NCI-H2227 (cell line): Measurements from ENCODE around the gene SYT2.
A peak's percentile ranks its signal among the peaks of the same experiment; 100 is the strongest.
"Not testable (repeated sequence)": the region's sequence is repeated elsewhere in the genome, so short reads cannot be mapped to it uniquely, and the experiment has no call there.

Source experiments
- DNase-seq: peaks from one replicate; lab custom pipeline; 2025; ENCODE audit not compliant: unreplicated experiment; lab: John Stamatoyannopoulos, UW

The SYT2 gene

DNA sequence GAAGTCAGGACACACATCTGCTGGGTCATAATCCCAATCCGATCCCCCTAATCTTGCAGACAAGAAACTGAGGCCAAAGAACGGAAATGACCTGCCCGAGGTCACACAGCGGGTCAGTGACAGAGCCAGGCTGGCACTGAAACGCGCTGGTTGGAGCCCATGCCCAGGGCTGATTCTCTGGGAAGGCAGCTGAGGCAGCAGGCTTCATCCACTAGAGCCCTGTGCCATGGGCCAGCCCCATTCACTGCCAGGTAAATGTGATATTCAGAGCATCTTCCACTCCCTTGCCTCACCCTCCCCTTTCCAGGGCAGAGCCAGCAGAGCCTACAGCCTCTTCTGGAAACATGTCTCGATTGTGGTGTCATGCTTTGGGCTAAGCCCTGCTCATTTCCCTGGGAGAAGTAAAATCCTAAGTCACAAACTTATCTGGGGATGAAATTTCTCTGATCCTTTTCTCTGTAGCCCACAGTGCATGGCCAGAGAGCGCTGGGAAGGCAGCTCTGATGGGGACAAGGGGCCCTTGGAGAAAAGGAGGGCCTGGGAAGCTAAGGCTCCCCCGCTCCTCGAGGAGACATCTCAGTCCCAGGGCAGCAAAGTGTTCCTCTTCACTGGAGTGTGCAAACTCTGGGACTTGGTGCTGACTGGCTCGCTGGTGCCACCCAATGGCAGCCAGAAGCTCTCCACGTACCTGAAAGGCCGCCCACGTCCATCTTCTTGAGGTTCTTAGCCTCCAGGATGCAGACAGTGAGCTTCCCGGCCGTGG lies 110.4 kb downstream of the SYT2 start:
- DNase-seq = peak; percentile 69

GRCh38 chr1:202597090-202597761 lies 113.0 kb downstream of the SYT2 start:
- DNase-seq = no peak

- no peak for DNase-seq
Measured at GRCh38 chr1:202596638-202597037, 113.6 kb downstream of the SYT2 start.

GRCh38 chr1:202593845-202594244 lies 116.4 kb downstream of the SYT2 start:
- DNase-seq = no peak

DNA sequence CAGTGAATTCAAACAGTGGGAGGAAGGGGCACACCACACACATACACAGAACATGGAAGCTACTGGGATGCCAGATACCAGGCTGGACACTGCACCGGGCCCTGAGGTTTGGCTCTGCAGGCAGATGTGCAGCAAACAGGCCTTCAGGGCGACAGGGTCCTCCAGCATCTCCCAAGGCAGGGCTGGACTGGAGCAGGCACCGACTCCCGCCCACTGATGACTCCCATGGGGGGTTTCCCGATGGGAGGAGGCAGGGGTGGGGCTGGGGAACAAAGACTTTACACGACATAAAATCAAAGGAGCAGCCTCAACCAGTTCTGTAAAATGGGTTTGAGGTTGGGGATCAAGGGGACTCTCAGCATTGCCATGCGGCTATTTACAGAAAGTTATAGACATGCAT lies 118.1 kb downstream of the SYT2 start:
- DNase-seq = no peak

GRCh38 chr1:202591515-202591914 lies 118.7 kb downstream of the SYT2 start:
- no peak for DNase-seq

GRCh38 chr1:202590975-202591411 lies 119.3 kb downstream of the SYT2 start:
- DNase-seq = no peak

GRCh38 chr1:202590126-202590525 lies 120.1 kb downstream of the SYT2 start:
- no peak for DNase-seq

DNA sequence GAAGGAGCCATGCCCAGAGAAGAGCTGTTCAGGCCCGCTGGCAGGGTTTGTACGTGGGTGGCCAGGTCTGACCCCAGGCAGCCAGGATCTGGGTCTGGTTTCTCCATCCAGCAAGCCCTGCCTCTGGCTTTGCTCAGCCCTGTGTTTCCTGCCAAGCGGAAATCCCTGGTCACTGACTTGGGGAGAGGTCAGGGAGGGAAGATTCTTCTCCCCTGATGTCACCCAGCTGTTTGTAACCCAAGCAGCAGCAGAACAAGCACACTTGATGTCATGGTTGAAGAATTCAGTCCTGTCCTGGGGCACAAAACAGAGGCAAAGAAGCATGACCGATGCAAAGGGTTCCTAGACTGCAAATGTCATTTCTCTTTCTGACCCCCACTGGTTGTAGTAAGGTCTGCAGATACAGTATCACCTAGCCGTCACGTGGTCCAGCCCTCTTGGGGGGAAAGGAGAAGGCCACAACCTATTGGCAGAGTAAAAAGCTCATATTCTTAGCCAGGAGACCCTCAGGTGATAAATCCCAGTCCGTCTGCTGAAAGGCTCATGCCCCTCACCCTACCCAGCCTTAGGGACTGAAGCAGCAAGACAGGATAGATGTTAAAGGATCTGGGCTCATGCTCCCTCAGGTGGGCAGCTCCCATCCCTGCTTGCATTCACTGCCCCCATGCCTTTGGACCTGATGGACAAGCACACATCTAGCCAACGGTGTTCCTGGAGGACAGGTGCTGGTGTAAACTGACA lies 120.9 kb downstream of the SYT2 start:
- no peak for DNase-seq

- no peak for DNase-seq
Measured at GRCh38 chr1:202588503-202589189, 121.6 kb downstream of the SYT2 start.

DNA sequence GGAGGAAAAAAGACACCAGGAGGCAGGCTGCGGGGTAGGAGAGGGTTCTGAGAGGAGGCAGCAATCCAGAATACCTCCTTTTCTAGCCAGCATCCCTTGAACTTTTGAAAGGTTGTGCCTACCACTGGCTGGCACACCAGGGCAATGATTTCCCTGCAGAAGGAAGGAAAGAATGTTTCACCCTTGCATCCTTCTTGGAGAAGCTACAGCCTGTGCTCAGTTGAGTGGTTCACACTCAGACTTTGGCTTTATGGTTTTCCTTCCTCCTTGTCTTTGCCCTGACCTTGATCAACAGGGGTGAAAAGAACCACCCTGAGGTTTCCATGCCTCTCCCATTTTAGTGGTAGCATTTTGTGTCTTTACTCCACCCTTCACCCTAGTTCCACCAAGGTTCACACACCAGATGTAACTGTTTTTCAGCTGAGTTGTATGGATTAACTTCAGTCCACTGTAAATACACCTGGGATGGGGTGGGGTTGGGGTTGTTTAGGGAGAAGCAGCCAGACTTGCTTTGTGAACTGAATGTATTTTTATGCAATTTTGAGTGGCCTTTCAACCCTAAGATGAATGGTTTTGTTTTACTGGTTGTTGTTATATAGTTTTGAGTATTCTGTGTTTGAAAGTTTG lies 122.3 kb downstream of the SYT2 start:
- no peak for DNase-seq

GRCh38 chr1:202586871-202587270 lies 123.4 kb downstream of the SYT2 start:
- no peak for DNase-seq

GRCh38 chr1:202586018-202586821 lies 124.0 kb downstream of the SYT2 start:
- peak; percentile 45 for DNase-seq

DNA sequence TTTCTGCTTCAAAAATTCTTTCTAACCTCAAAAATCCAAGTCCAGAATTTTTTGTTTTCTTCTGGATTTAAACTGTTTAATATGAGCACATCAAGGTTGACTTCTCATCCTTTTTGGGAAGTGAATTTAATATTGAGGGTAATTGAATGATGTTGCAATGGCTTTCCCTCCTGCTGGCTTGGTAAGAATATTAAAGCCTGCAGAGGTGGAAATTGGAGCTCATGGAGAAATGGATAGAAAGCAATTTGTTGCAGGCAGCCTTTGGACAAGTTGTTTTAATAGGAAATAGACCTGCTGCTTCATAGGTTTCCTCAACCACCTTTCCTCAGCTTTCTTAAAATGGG lies 124.7 kb downstream of the SYT2 start:
- no peak for DNase-seq

DNA sequence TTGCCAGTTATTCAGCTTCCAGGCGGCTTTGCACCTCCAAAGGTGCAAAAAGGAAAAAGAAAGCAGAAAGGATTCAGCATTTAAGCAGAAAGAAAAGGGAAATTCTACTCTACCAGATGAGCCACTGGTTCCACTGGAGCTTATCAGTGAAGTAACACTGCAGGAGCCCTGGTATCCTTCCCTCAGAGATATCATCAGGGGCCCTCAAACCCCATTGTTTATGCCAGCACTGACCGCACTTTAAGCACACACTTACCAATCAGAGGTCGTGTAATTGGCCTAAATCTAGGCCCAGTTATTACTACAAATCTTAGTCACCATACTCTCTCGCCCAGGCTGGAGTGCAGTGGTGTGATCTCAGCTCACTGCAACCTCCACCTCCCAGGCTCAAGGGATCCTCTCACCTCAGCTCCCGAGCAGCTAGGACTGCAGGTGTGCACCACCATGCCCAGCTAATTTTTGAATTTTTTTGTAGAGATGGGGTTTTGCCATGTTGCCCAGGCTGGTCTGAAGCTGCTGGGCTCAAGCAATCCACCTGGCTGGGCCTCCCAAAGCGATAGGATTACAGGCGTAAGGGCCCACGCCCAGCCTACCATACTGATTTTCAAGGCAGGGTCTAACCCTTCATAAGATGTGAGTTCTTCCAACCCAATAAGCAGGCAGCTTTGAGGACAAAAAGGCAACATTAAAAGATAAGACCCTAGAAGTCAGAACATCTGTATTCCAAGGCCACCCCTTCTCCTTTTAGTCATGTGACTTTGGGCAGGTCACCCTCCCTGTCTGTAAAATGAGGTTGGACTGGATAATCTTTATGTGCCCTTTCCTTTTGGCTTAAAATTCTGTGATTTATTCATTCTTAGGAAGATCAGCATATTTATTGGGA lies 125.3 kb downstream of the SYT2 start:
- no peak for DNase-seq

- DNase-seq = not testable (repeated sequence)
Measured at GRCh38 chr1:202582350-202582749, 127.9 kb downstream of the SYT2 start.

DNA sequence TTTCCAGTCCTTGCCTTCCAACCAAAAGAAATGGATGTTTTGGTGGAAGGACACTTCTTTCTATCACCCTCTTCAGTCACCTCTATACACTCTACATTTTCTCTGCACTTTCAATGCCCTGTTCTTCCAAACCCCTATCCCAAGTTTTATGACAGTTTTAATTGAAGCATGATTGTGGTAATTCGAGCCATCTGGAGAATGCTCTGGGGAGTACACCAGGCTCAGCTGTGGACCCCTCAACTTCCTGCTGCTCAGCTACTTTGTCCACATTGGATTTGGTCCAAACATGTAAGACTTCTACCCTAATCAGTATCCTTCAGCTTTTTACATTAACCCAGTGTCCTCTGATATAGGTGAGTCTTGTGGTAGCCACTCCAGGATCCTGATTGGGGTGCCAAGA lies 129.6 kb downstream of the SYT2 start:
- no peak for DNase-seq

DNA sequence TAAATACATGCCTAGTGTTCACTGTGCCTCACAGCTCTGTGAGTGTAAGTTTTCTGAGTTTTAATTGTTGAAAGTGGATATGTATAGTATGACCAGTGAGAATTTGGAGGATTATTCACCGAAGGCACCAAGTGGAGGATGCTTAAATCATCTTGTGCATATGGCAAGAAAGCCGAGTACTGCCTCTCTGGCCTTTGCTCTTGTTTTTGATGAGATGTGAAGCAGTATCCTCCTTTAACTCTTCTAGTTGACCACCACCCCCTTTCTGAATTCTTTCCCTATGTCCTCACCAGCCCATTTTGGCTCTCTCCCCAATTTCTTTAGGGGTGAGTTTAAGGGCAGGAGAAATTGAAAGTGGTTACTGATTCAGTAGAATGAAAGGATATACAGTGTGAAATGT lies 130.4 kb downstream of the SYT2 start:
- DNase-seq = no peak

- DNase-seq = no peak
Measured at GRCh38 chr1:202578565-202578964, 131.7 kb downstream of the SYT2 start.
